RPMI7951 (cell line): ENCODE data around the gene VOPP1. TPM values are rescaled to one million over a fixed set of nuclear protein-coding genes. Genes with fewer than 3 reads are reported as not detected.
A peak's percentile ranks its signal among the peaks of the same experiment; 100 is the strongest.
"Not testable (repeated sequence)": the region's sequence is repeated elsewhere in the genome, so short reads cannot be mapped to it uniquely, and the experiment has no call there.

Experiments used
- DNase-seq: peaks from one replicate; pipeline ENCODE4 v3.0.0-alpha.2; 2012; ENCODE audit warnings: low read depth
- total RNA-seq: library from RNA; depleted of rRNA; stranded (reverse); fragments of >200 nt; shearing (Covaris generic); gene quantifications from 2 replicates; pipeline ENCODE4 v1.2.3, GENCODE V29; 2014

Gene VOPP1
- total RNA-seq, 1 experiment from 2014 or later, result 89.6 TPM

DNA sequence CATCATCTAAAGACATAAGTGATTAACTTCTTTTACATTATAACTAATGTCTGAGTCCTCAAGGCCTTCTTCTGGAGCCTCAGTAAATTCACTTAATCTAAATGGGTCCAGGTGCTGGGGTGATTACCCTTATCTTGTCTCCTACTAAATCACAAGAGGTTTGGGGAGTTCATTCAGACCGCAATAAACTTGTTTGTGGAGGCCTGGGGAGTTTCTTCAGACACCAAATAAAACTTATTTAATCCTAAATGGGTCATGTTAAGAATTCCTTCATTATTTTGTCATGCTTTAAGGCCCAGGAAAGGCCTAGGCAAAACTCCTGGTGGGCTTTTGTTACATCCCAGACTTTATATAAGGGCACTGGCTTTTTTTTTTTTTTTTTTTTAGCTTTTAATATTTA lies 62.1 kb downstream of the VOPP1 start:
- not testable (repeated sequence) for DNase-seq

DNA sequence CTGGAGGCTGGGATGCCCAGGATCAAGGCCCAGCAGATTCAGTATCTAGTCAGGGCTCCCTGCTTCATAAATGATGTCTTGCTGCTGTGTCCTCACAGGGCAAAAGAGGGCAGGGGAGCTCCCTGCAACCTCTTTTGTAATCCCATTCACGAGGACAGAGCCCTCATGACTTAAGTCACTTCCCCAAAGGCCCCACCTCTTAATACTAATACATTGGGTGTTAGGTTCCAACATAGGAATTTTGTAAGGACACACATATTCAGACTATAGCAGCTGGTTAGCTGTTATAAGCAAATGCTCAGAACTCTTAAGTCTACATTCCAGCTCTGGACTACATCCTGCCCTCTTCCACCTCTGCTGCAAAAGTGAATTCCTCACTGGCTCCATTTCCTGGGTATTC lies 63.0 kb downstream of the VOPP1 start:
- no peak for DNase-seq

DNA sequence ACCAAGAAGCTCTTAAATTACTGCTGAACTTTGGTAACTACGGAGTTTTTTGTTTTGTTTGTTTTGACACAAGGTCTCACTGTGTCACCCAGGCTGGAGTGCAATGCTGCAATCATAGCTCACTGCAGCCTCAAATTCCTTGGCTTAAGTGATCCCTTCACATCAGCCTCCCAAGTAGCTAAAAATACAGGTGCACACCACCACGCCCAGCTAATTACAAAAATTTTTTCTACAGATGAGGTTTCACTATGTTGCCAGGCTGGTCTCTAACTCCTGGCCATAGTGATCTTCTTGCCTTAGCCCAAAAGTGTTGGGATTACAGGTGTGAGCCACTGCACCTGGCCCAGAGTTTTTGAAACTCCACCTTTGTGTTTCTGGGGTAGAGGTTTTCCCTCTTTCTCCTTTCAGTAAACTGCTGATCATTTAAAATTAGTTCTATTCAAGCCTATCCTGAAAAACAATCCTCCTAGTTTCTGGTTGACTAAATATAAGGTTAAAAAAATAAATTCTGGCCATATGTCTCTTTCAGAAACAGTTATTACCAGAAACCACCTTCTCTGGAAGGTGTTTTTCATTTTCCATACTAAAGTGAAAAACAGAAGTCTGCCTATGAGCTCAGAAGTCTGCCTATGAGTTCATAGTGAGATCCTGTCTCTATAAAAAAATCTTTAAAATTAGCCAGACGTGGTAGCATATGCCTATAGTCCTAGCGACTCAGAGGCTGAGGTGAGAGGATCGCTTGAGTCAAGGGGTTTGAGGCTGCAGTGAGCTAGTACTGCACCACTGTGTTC lies 63.9 kb downstream of the VOPP1 start:
- no peak for DNase-seq

DNA sequence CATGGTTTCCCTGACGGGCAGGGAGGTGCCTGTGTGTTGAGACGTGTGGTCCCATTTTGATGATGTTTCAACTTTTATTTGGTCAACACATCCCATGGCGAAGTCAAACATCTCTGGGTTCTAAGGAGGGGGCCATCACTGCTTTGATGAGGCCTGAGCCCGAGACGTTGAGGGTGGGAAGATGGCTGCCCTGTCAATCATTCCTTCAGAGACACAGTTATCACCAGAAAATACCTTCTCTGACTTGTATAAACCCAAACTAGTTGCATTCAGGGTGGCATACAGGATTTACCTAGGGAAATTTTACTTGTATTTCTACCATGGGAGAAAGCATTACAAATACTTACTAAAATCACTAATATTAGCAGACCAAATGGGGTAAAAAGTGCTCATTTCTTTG lies 64.6 kb downstream of the VOPP1 start:
- no peak for DNase-seq

DNA sequence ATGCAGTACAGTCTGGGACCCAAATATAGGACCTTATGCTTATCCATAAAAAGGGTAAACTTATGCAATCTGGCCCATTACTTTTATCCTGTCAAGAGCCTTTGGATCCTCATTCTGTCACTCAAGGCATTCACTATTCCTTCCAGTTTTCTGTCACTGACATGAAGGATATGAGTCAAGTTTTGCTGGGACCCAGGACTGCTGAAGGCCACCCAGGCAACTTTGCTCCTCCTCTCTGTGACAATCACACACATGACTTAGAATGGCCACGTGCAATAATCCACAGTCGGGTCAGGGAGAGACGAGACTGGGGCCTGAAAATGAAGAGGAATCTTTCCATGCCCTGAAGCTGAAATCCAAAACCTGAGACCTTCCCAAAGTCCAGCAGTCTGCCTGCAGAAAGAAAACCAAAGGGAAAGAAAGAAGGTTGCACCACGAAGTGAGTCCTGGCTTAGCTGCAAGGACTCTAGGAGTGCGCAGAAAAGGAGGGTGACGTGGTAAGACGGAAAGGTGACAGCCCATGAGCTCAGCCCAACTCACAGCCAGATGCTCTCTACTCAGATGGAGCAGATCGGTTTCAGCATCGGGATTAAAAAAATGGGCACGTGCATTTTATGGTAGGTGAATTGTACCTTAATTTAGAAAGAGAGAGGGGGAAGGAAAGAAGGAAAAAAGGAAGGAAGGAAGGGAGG lies 67.2 kb downstream of the VOPP1 start:
- peak; percentile 54 for DNase-seq

DNA sequence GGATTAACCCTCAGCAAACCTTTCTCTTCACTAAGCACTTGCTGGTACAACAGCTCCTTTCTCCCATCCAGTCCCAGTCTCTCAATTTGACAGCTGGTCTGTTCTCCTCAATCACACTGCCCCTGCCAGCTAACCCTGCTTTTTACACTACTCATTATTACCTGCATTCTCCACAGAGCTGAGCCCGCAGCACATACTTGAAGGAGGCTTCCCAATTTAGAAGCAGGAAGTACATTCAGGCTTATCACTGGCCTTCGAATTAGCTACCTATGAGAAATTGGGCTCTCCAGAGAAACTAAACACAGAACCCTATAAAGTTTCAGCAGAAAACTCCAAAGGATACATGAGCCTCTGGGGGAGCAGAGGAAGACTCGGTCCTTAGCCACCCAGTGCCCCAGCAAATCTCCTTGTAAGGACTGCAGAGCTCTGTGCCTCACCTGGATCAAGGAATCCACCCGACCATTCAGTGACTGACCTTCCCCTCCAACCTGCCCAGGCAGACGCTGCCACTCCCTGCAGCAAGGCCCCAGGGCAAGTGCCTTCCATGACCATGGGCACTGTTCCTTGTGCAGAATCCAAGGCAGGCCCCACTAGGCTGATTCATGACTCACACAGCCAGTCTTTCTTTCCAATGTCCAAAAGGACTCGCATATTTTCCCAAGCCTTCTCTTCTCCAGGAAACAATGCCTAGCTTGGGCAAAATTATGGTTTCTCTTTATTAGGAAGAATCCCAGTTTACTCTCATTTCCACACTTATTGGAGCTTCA lies 68.0 kb downstream of the VOPP1 start:
- DNase-seq, result peak; percentile 72

DNA sequence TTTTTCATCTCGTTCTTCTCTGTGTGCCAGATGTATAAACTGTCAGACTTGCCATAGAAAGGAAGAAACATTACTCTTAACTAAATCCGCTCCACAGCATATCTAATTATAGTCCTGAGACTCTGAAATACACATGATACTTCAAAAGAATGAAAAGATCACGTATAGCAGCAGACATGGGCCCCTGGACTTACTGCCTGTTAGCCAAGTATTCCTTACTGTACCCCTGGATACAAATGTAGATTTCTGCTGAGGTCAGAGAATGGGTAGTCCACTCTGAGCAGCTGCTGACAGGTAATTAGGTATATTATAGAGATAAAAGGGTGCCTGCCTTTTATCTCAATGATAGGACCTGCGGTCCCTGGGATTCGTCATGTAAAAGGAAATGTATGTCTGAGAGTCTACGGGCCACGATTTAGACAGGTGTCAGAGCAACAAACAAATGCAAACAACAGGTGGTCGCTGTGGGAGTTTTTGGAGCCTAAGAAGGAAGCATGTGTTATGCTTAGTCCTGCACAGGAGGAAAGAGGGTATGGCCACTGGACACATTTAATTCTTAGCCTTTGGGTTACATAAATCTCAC lies 69.4 kb downstream of the VOPP1 start:
- DNase-seq, result no peak

DNA sequence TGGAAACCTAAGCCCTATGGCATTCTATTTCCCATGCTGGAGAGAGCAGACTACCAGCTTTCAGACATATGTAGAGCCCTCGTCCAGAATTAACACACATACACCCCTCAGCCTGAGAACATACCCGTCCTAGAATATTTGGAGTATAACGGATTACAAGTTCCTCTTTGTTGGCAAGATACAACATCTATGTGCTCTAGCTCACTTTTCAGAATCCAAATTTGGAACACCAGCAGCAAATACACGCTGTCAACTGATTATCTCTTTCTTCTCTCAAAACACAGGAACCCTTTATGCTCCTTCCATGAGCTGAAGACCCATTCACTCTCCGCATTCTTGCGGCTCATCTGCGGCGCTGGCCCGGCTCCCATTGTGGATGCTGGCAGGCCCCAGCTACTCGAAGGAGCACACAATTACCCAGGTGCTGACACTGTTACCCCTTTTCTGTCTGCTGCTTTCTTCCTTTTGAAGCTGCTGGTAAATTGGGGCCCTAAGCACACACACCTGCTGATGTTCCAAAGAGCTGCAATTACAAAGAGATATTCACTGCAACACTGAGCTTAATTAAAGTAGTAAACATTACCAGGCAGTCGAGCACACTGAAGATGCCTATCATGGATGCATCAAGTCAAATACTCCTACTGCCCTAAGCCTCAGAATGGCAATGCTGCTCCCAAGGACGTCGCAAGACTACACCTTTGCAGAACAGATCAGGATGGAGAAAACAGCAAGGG lies 70.0 kb downstream of the VOPP1 start:
- peak; percentile 34 for DNase-seq

DNA sequence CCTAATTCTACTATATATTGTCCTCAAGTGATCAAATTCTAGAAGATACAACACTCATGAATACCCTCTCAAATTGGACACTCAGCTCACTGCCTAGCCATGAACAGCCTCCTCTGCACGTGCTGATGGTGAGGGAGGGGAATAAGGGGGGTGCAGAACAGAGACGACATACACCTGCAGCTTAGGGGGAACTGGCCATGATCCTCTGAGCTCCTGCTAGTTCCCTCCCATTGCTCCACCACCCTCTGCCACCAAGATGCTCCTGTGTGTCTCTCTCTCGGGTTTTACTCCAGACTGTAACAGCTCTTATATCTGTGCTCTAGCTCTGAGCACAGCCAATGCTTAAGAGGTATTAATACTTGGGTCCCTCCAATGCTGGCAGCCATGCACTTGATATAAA lies 70.7 kb downstream of the VOPP1 start:
- no peak for DNase-seq

DNA sequence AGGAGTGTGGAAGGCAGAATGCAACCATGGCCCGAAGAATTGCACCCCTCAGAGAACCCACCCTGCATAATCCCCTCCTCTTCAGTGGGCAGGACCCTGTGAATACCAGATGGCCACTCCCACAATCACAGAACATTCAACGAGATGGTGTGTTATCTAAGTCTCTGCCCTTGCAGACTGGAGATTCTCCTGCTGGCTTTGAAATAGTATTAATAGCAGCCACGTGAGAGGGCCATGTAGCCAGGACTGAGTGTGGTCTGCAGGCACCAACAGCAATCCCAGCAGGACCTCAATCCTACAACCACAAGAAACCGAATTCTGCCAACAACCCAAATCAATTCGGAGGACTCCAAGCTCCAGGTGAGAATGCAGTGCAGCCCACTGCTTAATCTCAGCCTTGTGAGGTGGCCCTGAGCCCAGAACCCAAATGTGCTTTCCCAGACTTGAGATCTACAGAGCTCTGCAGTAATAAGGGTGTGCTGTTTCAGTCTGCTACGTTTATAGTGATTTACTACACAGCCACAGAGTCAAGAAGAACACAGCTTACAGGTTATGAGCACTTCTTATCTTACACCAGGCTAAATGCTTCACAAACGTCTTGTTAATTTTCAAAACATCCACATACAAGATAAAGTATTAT lies 72.1 kb downstream of the VOPP1 start:
- DNase-seq, result no peak

DNA sequence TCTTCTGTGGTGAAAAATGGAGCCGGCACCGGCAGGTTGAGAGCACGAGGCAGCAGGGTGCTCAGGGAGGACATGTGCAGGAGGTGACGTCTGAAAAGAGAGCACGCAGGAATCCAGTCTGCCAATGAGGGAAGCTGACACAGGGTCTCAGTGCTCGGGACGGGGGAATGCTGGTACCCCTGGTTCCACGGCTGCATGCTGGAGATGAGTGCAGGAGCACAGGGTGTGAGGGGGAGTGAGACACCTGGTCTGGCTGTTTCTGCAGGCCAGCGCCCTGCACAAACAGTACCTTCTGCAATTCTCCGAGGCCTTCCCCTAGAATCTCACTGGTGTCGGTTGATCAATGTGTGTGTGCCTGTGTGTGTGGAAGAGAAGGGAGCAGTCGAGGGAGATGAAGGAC lies 72.7 kb downstream of the VOPP1 start:
- no peak for DNase-seq

DNA sequence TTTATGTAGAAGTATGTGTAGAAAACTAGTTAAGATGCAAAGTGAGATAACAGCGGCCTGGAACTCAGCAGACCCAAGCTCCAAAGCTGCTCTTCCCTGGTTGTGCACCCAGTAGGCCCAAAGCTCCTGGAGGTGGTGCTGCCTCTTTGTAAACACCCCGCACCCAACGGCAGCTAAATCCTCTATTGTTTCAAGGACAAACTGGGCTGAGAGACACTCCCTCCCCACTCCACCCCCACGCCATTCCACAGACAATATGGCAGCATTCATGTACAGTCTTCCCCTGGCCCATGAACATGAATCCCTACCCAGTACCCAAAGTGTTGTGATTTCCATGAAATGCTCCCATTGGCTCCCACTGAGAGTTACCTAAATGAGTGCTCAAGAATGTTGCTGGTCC lies 73.5 kb downstream of the VOPP1 start:
- no peak for DNase-seq

DNA sequence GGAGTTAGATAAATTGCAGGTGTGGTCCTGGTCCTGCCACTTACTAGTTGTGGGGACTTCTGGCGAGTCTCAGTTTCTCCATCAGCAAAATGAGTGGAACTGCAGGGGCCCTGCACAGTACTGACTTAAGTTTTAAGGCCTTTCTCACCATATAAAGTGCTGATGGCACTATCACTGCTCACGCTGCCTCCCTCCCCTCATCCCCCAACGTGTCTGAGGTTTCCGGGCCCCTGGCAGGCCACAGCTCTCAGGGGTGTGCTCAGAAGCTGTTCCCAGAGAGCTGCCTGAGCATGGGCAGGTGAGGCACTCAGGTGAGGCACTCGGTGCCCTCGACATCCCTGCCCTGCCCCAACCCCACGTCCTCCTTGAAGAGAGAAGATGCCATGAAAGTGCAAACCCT lies 74.2 kb downstream of the VOPP1 start:
- no peak for DNase-seq

DNA sequence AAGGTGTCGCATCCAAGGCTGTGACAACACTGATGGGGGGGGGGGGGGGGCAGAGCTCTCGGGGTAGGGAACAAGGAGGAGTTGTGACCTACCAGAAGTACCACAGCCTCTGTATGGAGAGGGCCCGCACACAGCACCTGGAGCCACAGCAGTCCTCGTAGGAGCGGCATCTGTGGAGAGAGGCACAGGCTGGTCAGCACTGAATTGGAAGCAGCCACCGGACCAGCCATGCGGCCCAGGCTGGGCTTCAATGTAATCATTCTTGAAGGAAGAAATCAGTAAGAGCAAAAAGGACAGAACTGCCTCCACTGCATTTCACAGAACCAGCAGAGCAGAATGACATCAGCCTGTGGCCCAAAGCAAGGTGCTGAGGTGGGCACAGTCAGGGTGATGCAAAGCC lies 74.8 kb downstream of the VOPP1 start:
- no peak for DNase-seq

DNA sequence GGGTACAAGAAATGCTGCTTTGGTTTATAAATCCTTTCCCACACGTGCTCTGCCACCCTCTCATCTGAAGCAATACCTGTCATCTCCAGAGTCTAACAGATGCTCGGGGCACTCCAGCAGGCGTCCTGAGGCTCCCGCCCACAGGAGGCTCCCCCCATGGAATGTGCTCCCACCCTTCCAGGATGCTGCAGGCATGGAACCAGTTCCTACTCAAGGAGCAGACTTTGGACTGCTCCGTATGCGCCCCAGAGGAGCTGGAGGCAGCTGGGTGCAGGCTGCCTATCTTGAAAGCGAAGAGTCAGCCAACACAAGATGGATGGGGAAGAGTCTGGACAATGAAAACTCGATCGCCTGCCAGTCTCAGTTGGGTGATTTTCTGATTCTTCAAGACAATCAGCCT lies 75.4 kb downstream of the VOPP1 start:
- no peak for DNase-seq

DNA sequence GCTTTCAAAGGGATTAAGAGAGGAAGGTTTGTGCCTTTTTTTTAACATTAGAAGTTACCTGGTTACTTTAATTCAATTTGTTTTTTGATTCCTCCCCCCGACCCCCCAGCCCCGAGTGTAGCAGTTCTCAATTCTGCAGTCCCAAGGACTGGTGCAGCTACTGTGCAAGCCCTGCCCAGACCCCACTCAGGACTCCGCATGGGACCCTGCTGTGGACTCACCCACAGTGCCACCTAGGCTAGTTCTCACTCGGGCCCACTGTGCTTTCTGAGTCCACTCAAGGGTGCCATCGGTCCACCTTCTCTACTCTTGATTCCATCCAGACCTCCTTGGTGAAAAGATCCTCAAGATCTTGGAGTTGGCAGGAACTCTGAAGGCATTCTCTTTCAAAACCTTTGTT lies 77.4 kb downstream of the VOPP1 start:
- DNase-seq, result no peak

DNA sequence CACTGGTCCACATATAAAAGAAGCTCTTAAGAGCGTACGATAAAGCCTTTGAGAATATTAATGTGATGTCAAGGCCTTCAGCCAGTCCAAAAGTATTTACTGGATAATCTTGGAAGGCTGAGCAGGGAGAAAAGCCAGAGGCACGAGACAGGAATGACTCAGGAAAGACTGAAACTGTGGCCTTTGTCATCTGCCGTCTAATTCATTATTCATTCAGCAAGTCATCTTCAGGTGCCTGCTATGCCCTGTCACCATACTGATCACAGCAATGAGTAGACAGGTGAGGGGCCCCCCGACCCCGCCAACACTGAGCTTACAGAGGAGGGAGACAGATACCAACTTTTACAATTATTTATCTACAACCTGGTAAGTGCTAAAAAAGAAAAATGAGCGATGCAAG lies 78.9 kb downstream of the VOPP1 start:
- DNase-seq, result no peak

DNA sequence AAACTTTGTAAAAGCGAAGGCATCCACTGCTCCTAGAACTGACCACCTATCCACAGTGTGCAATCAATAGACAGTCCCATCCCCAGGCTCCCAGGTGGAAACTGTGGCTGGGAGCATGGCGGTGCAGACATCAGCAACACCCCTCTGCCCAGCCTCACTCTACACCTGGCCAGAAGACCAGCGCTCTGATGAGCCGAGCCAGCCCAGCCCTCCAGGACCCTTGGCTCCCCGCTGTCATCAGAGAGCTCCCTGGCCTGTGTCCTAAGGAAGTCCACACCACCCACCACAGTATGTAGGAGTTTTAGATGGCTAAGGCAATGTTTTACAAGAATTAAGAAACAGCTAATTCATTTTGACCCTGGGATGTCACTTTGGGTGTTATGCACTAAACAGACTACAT lies 81.0 kb downstream of the VOPP1 start:
- DNase-seq, result no peak

DNA sequence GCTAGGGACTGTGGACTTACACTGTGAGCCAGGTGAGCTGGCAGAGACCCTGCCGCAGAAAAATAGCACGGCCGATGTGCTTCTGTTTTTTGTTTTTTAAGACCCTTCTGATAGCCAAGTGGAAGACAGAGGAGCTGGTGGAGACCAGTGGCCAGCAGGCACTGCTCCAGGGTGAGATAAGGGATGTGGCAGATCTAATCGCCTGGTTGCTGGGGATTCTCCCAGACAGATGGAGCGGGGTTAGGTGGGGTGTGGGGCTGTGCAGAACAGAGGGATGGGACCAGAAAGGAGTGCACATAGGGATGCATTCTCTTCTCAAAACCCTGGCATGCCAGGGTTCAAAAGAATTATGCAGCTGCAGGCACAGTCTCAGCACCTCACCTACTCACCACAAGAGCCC lies 82.2 kb downstream of the VOPP1 start:
- DNase-seq, result no peak

DNA sequence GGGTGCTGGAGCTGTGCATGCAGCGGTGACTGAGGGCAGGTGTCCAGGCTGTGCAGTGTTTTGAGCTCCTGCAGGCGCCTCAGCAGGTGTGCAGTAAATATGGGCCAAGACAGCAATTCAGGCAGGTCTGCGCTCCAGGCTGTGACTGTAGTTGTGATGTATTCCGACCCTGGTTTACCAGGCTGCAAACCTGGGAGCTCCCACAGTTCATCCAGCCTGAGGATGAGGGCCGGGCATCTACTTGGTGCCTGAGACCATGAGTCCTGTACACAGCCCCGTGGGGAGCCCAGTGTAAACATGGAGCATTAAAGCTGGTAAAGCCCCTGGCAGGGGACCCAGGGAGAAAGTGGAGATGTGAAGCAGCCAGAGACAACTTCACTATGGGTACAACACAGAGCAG lies 82.8 kb downstream of the VOPP1 start:
- no peak for DNase-seq

DNA sequence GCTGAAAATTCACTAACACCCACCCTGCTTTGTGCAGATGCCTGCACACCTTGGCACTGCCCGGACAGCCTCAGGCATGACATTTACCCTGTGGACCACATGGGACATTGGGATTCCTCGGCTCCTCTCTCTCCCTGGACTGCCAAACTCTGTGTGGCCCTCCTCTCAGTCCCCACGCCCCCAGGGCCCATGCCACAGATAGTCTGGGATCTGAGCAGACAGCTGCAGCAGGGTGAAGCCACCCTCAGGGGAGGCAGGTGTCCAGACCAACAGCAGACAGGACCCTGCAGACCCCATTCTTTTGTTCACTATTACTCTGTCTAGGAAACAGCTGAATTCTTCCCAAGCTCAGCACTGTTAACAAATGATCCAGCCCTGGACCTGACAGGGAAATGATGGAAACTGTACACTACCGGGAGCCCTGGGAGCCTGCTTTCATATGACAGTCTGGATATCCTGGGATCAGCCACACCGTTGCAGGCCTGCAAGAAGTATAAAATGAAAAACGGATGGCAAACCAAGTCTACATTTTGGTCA lies 83.4 kb downstream of the VOPP1 start:
- DNase-seq, result no peak
